GM12878 (cell line): Measurements from ENCODE around the gene CAMK1. TPM values are rescaled to one million over a fixed set of nuclear protein-coding genes. Genes with fewer than 3 reads are reported as not detected.

Experiments used
- CBX3 ChIP-seq: fragments of 200-600 bp; sonication (generic); IDR thresholded peaks from 2 replicates; pipeline ENCODE4 v1.6.1; 2016; ENCODE audit warnings: low read depth, borderline replicate concordance
- CBX5 ChIP-seq: sonication (generic); IDR thresholded peaks from 2 replicates; pipeline ENCODE4 v1.6.1; 2016; ENCODE audit warnings: low read depth, moderate library complexity, mild to moderate bottlenecking, inconsistent platforms
- CREB1 ChIP-seq: IDR thresholded peaks from 2 replicates; pipeline ENCODE4 v1.6.1; 2012; ENCODE audit warnings: low read depth, mild to moderate bottlenecking, inconsistent platforms
- EED ChIP-seq: sonication (generic); IDR thresholded peaks from 2 replicates; pipeline ENCODE4 v1.6.1; 2016; ENCODE audit warnings: antibody characterized with exemption, low read depth
- ESRRA ChIP-seq: IDR thresholded peaks from 2 replicates; pipeline ENCODE4 v1.6.1; 2012; ENCODE audit warnings: mild to moderate bottlenecking, low read length, improper control_type of control experiment
- EZH2 ChIP-seq: IDR thresholded peaks from 2 replicates; pipeline ENCODE4 v1.6.1; 2012; ENCODE audit warnings: low read depth, mild to moderate bottlenecking, control low read depth, inconsistent platforms, low read length, borderline replicate concordance; ENCODE audit not compliant: control insufficient read depth
- FOS ChIP-seq: IDR thresholded peaks from 3 replicates; pipeline ENCODE4 v1.6.1; 2011; ENCODE audit warnings: borderline replicate concordance; ENCODE audit not compliant: insufficient read length; ENCODE audit errors: extremely low read depth
- GABPA ChIP-seq: IDR thresholded peaks from 2 replicates; pipeline ENCODE4 v1.6.1; 2014; ENCODE audit warnings: antibody characterized with exemption, low read depth, mild to moderate bottlenecking, inconsistent platforms
- PAX8 ChIP-seq: fragments of 450-650 bp; IDR thresholded peaks from 2 replicates; pipeline ENCODE4 v1.6.1; 2017; ENCODE audit warnings: mild to moderate bottlenecking, moderate library complexity
- PRDM15 ChIP-seq: fragments of 450-650 bp; formaldehyde crosslinking; IDR thresholded peaks from 2 replicates; pipeline ENCODE4 v1.4.0; 2020; ENCODE audit warnings: mild to moderate bottlenecking, moderate library complexity
- RAD21 ChIP-seq: IDR thresholded peaks from 2 replicates; pipeline ENCODE4 v1.6.1; 2011; ENCODE audit warnings: mild to moderate bottlenecking, low read depth, low read length, moderate library complexity; ENCODE audit not compliant: insufficient read depth
- SIX5 ChIP-seq: IDR thresholded peaks from 2 replicates; pipeline ENCODE4 v1.6.1; 2011; ENCODE audit warnings: mild to moderate bottlenecking, low read depth, low read length, moderate library complexity; ENCODE audit not compliant: severe bottlenecking
- SP1 ChIP-seq: IDR thresholded peaks from one replicate; pipeline ENCODE4 v1.6.1; 2011; ENCODE audit warnings: low read depth, low read length
- USF2 ChIP-seq: IDR thresholded peaks from 2 replicates; pipeline ENCODE4 v1.6.1; 2011; ENCODE audit warnings: low read depth, low read length, improper control_type of control experiment, borderline replicate concordance
- WRNIP1 ChIP-seq: IDR thresholded peaks from 2 replicates; pipeline ENCODE4 v1.6.1; 2011; ENCODE audit warnings: low read depth, low read length, improper control_type of control experiment, borderline replicate concordance
- YBX1 ChIP-seq: fragments of 450-650 bp; IDR thresholded peaks from 2 replicates; pipeline ENCODE4 v1.6.1; 2016; ENCODE audit warnings: antibody characterized with exemption
- ZBED1 ChIP-seq: IDR thresholded peaks from 2 replicates; pipeline ENCODE4 v1.6.1; 2016; ENCODE audit warnings: borderline replicate concordance
- ZBTB33 ChIP-seq: fragments of 450-650 bp; IDR thresholded peaks from 2 replicates; pipeline ENCODE4 v1.6.1; 2017; ENCODE audit warnings: mild to moderate bottlenecking
- ZBTB4 ChIP-seq: fragments of 450-650 bp; formaldehyde crosslinking; IDR thresholded peaks from 2 replicates; pipeline ENCODE4 v1.4.0; 2022; ENCODE audit warnings: mild to moderate bottlenecking, moderate library complexity
- ZZZ3 ChIP-seq: IDR thresholded peaks from 2 replicates; pipeline ENCODE4 v1.6.1; 2011; ENCODE audit warnings: low read depth; ENCODE audit not compliant: control insufficient read depth, insufficient read length
- polyA plus RNA-seq, 11 experiments: library from polyadenylated mRNA; depleted of rRNA in 4 of 11; unstranded in 6 of 11; stranded (reverse) in 5 of 11; fragments of >200 nt; fragmentation: Nextera tagmentation in 4 of 11; fragmentation: Illumina TruSeq in 1 of 11; extraction: Ambion mirVana in 4 of 11; extraction: Trizol in 1 of 11; gene quantifications; 1 replicate in 1 of 11; 2 replicates in 10 of 11; pipeline versions ENCODE4 v1.2.1 to v1.2.3, GENCODE V29; 2011 to 2016; ENCODE audit warnings: inconsistent platforms in 2 of 11, missing spikeins in 2 of 11, low read depth in 1 of 11
- total RNA-seq, 4 experiments: library from RNA; depleted of rRNA in 3 of 4; stranded (reverse); fragments of >200 nt in 3 of 4; fragmentation: Illumina TruSeq in 1 of 4; extraction: Trizol in 1 of 4; gene quantifications; 2 replicates each; pipeline versions ENCODE4 v1.2.1 to v1.2.3, GENCODE V29; 2013 to 2021

CAMK1 gene
- total and polyA plus RNA-seq, 10 of the 15 experiments (the other 5 are each of a cell fraction or from before 2014, with no cell fraction given) = 0.24 to 2.1 (median 0.51) TPM; not detected in 2

GRCh38 chr3:9731206-9732079 is 38.3 kb downstream of the CAMK1 start, which contains the start of gene BRPF1 (continued):
- TF ChIP-seq ZZZ3 (no peak), EED (peak; percentile 71; the same call in 1 of the 2 replicates), CREB1 (peak; percentile 78), USF2 (no peak), PRDM15 (no peak), ZBTB4 (CRISPR knock-in tag) (no peak), GABPA (no peak), PAX8 (no peak), ESRRA (no peak), SIX5 (no peak), YBX1 (no peak), CBX3 (no peak), ZBTB33 (no peak; the same call in 1 of the 2 replicates), FOS (no peak), SP1 (peak; percentile 50), CBX5 (no peak; the same call in 1 of the 2 replicates), EZH2 (no peak), WRNIP1 (no peak), ZBED1 (no peak), RAD21 (no peak)
